Epithelial cell of proximal tubule (primary cell): ENCODE results near the gene EIF2B4. TPM values are rescaled to one million over a fixed set of nuclear protein-coding genes. Genes with fewer than 3 reads are reported as not detected.
A peak's percentile ranks its signal among the peaks of the same experiment; 100 is the strongest.

ENCODE experiments used
- DNase-seq: peaks from one replicate; pipeline ENCODE4 v3.0.0-alpha.2; 2011; ENCODE audit warnings: low read depth
- H3K4me3 ChIP-seq: 2 replicates; pipeline ENCODE4 v1.5.1; 2011; ENCODE audit warnings: low read depth, mild to moderate bottlenecking, low read length
- CTCF ChIP-seq: conservative IDR thresholded peaks from 2 replicates; pipeline ENCODE4 v1.5.1; 2012; ENCODE audit warnings: low read depth, mild to moderate bottlenecking, low read length
- total RNA-seq: library from RNA; depleted of rRNA; stranded (reverse); fragments of >200 nt; gene quantifications from 2 replicates; pipeline ENCODE4 v1.2.3, GENCODE V29; 2015

Gene EIF2B4
- total RNA-seq, 1 donor from 2014 or later = 35.5 TPM

GRCh38 chr2:27376866-27377617 lies 6.9 kb upstream of the EIF2B4 start:
- DNase-seq = no peak
- no peak for TF ChIP-seq CTCF
- H3K4me3 ChIP-seq = no peak overlapping the region

GRCh38 chr2:27376151-27376865 lies 6.2 kb upstream of the EIF2B4 start:
- TF ChIP-seq CTCF = no peak

GRCh38 chr2:27375513-27376099 lies 5.5 kb upstream of the EIF2B4 start:
- no peak for TF ChIP-seq CTCF
- DNase-seq = no peak

More at GRCh38 chr2:27376151-27376865, 6.2 kb upstream of the EIF2B4 start:
- no peak overlapping the region for H3K4me3 ChIP-seq
- DNase-seq = no peak

GRCh38 chr2:27373567-27373966 lies 3.4 kb upstream of the EIF2B4 start:
- no peak overlapping the region for H3K4me3 ChIP-seq
- no peak for DNase-seq
- no peak for TF ChIP-seq CTCF

More at GRCh38 chr2:27375513-27376099, 5.5 kb upstream of the EIF2B4 start:
- no peak overlapping the region for H3K4me3 ChIP-seq

GRCh38 chr2:27372937-27373336 lies 2.8 kb upstream of the EIF2B4 start:
- no peak overlapping the region for H3K4me3 ChIP-seq
- DNase-seq = no peak
- no peak for TF ChIP-seq CTCF

GRCh38 chr2:27370816-27371620 lies 880 bp upstream of the EIF2B4 start:
- H3K4me3 ChIP-seq = peak overlapping the region; percentile 86
- no peak for TF ChIP-seq CTCF
- DNase-seq = no peak
